HG03159 (cell line): ENCODE results near the gene UST.

Source experiments
- ATAC-seq: cut with Tn5 transposase; IDR thresholded peaks from one replicate; pipeline ENCODE4 v1.9.1; 2021; ENCODE audit warnings: mild to moderate bottlenecking, moderate library complexity; ENCODE audit not compliant: unreplicated experiment

The UST gene

GRCh38 chr6:149054559-149055194 lies 307.8 kb downstream of the UST start:
- ATAC-seq: peak; percentile 81

GRCh38 chr6:149055195-149055899 lies 308.5 kb downstream of the UST start:
- ATAC-seq: peak; percentile 33

DNA sequence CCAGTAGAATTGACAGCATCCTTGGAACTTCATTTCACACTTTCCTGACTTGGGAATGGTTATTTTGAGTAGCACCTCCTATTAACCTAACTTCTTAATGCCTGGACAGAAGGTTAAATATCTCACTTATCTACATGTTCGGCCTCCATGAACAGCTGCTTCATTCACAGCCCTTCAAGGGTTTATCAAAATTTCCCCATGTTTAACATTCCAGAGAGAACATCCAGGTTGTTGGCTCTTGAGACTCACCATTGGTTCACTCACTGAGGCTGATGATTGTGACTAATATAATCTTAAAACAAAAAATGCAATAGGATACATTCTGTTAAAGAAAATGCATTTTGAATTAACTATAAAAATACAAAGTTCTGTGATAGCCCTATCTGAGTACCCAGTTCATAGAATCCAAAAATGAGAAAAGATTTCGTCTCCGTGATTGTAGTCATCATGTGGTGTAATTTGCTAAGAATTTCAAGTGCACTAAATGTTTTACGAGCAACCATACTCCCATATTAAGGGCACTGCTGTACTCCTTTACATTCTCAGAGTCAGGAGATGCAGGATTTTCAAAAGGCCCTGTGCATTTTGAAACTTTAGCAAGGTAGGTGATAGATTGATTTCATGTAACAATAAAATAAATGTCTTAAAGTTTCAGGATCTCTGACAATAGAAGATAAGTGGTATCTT lies 310.1 kb downstream of the UST start:
- no peak for ATAC-seq

DNA sequence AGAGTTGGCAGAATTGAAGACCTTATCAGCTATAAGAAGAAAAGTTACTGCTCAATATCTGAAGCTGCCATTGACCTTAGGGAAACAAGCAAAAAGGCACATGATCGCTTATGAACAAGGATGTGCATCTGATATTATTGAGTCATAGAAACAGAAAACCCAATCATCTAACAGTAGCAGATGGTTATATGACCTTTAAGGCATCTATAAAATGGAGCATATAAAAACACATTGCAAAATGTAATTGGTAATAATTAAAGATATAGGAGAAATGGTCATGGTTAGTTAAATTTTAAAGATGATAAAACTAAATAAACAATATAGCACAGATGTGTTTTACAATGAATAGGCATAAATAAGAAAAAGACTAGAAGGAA lies 310.6 kb downstream of the UST start:
- no peak for ATAC-seq

- ATAC-seq: no peak
Observed at GRCh38 chr6:149059557-149059956, 312.7 kb downstream of the UST start.

DNA sequence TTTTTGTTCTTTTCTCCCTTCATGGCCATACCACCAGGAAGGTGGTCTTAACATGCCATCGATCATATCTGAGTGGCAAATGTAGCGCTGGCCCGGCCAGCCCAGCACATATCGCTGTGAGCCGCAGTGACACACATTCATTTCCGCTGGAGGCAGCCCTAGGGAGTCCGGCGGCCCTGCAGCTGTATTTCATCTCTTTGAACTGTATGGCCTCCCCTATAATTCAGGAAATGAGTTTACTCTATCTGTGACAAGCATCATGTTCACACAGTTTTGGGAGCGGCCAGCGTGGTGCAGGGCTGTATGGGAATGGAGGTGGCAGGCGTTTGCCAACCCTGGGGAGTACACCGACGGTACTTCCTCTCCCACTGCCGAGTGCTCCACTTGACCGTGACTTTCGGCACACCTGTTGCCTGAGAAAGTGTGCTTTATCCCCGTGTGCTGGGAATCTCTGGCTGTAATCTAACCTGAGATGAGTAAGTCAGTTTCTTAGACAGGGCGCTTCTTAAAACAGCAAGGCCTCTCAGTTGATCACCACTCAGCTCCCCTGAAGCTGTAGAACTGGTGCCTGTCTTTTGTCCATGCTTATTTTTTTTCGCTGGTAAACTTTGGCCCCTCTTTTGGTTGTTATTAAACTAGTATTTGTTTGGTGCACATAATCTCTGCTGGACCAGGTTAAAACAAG lies 313.6 kb downstream of the UST start:
- ATAC-seq: peak; percentile 68

- no peak for ATAC-seq
Observed at GRCh38 chr6:149060985-149061760, 314.3 kb downstream of the UST start.

DNA sequence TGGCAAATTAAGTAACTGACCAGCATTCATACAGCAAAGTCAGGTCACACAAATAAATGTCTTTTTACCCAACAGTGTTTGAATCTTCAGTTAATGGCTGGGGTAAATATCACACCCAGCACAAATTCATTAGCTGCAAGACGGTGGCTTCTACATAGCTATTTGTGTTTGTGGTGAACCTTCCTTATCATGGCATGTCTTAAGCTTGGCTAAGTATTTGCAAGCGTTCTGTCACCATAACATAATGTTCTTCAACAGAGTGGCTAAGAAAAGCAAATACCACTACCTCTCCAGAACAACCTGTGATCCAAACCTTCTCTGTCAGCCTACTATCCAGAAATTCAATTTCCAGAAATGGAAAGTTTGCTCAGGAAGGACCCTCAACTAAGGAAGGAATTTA lies 315.1 kb downstream of the UST start:
- no peak for ATAC-seq

DNA sequence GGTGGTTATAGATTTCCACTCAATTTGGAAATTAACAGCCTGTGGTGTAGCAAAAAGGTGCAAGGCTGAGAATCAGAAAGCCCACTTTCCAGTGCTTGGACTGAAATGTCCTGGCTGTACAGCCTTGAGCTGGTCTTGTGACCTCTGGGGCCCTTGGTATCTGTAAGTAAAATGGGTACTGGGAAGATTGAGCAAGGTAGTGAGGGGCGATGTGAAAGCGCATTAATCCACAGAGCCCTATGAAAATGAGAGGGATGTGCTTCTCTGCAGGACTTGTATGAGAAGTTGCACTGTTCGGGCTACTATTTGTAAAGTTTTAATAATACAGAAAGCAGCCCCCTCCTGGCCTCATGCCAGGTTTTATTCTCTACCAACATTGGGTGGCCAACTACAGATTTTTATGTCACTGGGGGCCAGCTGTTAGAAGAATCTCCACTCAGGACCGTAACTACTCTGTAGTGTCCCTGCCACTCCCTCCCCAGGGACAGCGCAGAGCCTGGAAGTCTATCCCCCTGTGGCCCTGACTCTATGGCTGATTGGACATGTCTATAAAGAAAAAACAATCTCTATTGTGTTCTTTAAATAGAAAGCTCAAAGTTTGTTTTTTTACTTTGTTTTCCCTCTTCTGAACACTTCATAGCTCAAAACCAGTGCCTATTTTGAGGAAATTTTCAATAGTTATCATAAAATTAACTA lies 316.0 kb downstream of the UST start:
- ATAC-seq: no peak

DNA sequence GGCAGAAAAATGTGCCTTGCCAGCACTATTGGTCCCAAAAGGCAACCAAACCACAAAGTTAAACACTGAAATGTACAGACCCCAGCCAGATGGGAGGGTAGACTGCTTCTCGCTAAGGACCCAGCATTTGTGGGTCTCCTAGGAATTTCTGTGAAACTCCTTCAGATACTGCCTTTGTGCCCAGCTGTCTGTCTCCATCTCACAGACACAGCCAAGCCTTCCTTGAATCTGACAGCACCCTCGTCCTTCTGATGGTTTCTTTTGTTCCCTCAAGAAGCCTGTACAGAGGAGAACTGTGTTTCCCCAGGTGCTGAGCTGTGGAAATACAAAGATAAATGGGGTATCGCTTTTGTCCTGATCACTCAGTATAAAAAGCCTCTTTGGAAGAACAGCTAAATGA lies 316.6 kb downstream of the UST start:
- no peak for ATAC-seq

DNA sequence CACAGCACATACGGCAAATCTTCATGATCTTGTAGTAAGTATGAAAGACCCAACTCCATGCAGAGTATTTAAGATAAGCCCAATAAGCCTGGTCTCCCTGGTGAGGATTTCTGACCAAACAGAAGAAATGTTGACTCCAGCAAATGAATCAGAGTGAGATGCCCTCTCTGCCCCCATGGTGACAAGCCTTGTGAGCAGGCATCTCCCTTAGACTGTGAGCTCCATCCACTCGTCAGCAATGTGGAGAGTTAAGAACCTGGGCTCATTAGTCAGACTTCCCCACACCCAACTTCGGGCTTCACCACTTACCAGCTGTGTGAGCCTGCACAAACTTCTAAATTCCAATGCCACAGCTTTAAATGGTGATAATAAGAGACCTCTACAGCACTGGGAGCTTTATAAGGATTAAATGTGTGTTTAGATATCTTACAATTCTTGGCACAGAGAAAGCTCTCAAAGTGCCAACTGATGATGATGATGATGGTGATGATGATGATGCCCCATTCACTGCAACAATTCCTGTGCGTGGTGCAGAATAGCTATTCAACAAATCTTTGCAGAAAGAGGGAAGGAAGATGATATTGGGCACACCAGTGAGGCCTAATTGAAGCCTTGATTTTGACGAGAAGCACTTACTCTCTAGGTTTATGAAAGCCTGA lies 317.3 kb downstream of the UST start:
- no peak for ATAC-seq

DNA sequence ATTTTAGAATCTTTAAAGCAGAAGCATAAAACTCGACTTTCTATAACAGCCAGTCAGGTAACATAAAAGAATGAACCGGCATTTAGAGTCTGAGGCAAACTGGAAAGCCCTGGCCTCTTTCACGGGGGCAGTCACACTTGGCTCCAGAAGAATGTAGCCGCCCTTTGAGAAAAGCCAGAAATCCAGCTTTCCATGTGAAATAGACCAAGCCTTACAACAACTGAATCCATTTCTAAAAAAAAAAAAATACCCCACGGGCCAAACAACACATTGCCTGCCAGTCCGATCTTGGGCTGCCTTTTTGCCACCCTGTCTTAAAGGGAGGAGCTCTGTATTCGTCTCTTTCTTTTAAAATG lies 317.8 kb downstream of the UST start:
- no peak for ATAC-seq

- no peak for ATAC-seq
Observed at GRCh38 chr6:149065121-149065520, 318.3 kb downstream of the UST start.

GRCh38 chr6:149065658-149066556 lies 319.1 kb downstream of the UST start:
- ATAC-seq: peak; percentile 97

DNA sequence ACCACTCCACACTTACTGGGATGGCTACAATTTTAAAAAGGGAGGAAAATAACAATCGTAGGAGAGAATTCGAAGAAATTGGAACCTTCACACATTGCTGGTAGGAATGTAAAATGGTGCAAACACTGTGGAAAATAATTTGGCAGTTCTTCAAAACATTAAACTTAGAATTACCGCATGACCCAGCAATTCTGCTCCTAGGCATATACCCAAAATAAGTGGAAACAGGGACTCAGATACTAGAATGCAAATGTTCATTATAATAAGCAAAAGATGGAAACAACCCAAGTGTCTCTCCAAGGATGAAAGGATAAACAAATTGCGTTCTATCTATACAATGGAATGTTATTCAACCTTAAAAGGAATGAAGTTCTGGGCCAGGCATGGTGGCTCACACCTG lies 325.2 kb downstream of the UST start:
- ATAC-seq: no peak

GRCh38 chr6:149074832-149075258 lies 328.0 kb downstream of the UST start:
- ATAC-seq: no peak

- no peak for ATAC-seq
Observed at GRCh38 chr6:149075616-149076354, 329.0 kb downstream of the UST start.

DNA sequence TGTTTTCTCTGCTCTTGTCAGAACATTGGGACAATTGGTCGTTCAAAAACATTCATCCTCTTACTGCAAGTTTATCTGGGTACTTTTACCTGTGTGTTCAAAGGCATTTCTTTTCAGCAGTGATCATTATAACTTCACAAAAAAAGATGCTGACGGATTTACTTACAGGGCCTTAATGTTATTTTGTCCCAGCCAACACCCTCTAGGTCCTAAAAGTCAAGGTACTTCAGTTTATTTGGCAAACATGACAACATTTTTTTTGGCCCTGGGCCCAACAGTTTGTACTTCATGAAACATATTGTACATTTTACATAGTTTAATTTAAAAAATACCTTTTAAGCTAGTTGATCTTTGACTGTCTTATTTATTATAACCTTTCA lies 329.5 kb downstream of the UST start:
- no peak for ATAC-seq
